ENCODE results near the gene PAX8. TPM values are rescaled to one million over a fixed set of nuclear protein-coding genes. Genes with fewer than 3 reads are reported as not detected.
A peak's percentile ranks its signal among the peaks of the same experiment; 100 is the strongest.

Gene PAX8
- total and polyA plus RNA-seq, 2 of the 13 experiments (the other 11 are each of a cell fraction or from before 2014, with no cell fraction given): 1.5 to 8.8 TPM

DNA sequence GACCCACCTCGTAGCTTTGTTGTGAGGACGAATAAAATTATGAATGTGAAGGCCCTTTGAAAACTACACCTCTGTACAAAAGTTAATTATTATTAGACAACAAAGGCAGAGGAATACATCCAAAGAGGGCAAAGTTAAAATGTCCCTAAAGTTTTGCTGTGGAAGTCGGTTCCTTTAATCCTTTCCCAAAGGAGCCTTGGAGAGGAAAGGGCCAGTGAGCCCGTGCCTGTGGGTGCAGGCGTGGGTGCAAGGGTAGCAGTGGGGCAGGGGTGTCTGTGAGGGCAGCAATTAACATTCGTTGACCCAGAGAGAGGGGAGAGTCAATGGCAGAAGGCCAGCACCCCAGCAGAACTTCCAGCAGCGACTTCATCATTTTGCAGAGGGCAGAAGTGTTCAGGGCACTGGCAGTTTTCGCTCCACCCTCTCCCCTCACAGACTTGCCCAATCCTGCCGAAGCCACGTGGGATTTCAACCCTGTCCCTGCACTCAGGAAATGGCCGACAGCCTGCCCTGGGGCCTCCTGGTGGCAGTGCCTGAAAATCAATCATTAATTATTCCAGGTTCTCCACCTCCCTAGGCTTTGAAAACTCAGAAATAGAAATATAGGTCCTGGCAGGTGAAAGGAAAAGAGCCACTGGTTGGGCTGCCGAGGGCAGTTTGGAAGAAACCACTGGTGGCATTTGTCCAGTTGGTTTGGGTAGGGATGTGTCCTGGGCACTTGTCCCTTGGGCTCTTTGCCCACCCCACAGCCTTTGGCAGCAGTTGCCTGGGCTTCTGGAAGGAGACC is 4.2 kb upstream of the PAX8 start (continued):
- TF ChIP-seq, protein P1, sequence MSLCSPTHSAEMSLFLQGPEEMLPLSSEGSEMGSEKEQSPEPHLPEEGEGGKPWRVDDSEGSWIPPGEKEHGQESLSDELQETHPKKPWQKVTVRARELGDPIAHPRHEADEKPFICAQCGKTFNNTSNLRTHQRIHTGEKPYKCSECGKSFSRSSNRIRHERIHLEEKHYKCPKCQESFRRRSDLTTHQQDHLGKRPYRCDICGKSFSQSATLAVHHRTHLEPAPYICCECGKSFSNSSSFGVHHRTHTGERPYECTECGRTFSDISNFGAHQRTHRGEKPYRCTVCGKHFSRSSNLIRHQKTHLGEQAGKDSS (CRISPR knock-in tag; IDR thresholded peaks at IDR 0.05; ENCODE audit: borderline replicate concordance, low read depth): no peak
- TF ChIP-seq, protein P2, sequence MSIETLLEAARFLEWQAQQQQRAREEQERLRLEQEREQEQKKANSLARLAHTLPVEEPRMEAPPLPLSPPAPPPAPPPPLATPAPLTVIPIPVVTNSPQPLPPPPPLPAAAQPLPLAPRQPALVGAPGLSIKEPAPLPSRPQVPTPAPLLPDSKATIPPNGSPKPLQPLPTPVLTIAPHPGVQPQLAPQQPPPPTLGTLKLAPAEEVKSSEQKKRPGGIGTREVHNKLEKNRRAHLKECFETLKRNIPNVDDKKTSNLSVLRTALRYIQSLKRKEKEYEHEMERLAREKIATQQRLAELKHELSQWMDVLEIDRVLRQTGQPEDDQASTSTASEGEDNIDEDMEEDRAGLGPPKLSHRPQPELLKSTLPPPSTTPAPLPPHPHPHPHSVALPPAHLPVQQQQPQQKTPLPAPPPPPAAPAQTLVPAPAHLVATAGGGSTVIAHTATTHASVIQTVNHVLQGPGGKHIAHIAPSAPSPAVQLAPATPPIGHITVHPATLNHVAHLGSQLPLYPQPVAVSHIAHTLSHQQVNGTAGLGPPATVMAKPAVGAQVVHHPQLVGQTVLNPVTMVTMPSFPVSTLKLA (IDR thresholded peaks at IDR 0.05): no peak
- TF ChIP-seq MEF2D (CRISPR knock-in tag; IDR thresholded peaks at IDR 0.05) (peak; percentile 38; the same call in 1 of the 2 replicates), ZNF782 (CRISPR knock-in tag; IDR thresholded peaks at IDR 0.05; ENCODE audit: borderline replicate concordance) (no peak), NFE2 (CRISPR knock-in tag; IDR thresholded peaks at IDR 0.05) (no peak), ARNT (IDR thresholded peaks at IDR 0.05) (no peak), FOXA1 (IDR thresholded peaks at IDR 0.05) (no peak), FOXA1 (CRISPR knock-in tag; IDR thresholded peaks at IDR 0.05) (no peak), ZNF564 (CRISPR knock-in tag; IDR thresholded peaks at IDR 0.05) (peak; percentile 55; the same call in 1 of the 2 replicates), HNRNPUL1 (IDR thresholded peaks at IDR 0.05; ENCODE audit: low read depth, low read length) (peak; percentile 82), HDAC2 (CRISPR knock-in tag; IDR thresholded peaks at IDR 0.05) (peak; percentile 53; the same call in 1 of the 2 replicates), TRIM24 (CRISPR knock-in tag; IDR thresholded peaks at IDR 0.05) (0 out of 2 replicates have a peak, but pooled peaks have one; percentile 61), KAT7 (CRISPR knock-in tag; IDR thresholded peaks at IDR 0.05; ENCODE audit: borderline replicate concordance) (peak; percentile 35; the same call in 1 of the 2 replicates), NFE2L1 (CRISPR knock-in tag; IDR thresholded peaks at IDR 0.05; ENCODE audit: borderline replicate concordance) (no peak)
- TF ChIP-seq, protein P3, sequence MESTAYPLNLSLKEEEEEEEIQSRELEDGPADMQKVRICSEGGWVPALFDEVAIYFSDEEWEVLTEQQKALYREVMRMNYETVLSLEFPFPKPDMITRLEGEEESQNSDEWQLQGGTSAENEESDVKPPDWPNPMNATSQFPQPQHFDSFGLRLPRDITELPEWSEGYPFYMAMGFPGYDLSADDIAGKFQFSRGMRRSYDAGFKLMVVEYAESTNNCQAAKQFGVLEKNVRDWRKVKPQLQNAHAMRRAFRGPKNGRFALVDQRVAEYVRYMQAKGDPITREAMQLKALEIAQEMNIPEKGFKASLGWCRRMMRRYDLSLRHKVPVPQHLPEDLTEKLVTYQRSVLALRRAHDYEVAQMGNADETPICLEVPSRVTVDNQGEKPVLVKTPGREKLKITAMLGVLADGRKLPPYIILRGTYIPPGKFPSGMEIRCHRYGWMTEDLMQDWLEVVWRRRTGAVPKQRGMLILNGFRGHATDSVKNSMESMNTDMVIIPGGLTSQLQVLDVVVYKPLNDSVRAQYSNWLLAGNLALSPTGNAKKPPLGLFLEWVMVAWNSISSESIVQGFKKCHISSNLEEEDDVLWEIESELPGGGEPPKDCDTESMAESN (CRISPR knock-in tag; conservative IDR thresholded peaks at IDR 0.05): no peak; the same call in 1 of the 2 replicates
- TF ChIP-seq, protein P4, sequence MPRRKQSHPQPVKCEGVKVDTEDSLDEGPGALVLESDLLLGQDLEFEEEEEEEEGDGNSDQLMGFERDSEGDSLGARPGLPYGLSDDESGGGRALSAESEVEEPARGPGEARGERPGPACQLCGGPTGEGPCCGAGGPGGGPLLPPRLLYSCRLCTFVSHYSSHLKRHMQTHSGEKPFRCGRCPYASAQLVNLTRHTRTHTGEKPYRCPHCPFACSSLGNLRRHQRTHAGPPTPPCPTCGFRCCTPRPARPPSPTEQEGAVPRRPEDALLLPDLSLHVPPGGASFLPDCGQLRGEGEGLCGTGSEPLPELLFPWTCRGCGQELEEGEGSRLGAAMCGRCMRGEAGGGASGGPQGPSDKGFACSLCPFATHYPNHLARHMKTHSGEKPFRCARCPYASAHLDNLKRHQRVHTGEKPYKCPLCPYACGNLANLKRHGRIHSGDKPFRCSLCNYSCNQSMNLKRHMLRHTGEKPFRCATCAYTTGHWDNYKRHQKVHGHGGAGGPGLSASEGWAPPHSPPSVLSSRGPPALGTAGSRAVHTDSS (CRISPR knock-in tag; conservative IDR thresholded peaks at IDR 0.05): no peak
- TF ChIP-seq, protein P5, sequence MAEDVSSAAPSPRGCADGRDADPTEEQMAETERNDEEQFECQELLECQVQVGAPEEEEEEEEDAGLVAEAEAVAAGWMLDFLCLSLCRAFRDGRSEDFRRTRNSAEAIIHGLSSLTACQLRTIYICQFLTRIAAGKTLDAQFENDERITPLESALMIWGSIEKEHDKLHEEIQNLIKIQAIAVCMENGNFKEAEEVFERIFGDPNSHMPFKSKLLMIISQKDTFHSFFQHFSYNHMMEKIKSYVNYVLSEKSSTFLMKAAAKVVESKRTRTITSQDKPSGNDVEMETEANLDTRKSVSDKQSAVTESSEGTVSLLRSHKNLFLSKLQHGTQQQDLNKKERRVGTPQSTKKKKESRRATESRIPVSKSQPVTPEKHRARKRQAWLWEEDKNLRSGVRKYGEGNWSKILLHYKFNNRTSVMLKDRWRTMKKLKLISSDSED (CRISPR knock-in tag; IDR thresholded peaks at IDR 0.05): no peak
